Fibroblast of skin of scalp (primary cell): ENCODE measurements around the gene FBXL7.

Experiments
- DNase-seq: peaks from one replicate; pipeline ENCODE4 v3.0.0-alpha.2; 2013

The FBXL7 gene

GRCh38 chr5:15902066-15902465 is 402.1 kb downstream of the FBXL7 start:
- DNase-seq: no peak

DNA sequence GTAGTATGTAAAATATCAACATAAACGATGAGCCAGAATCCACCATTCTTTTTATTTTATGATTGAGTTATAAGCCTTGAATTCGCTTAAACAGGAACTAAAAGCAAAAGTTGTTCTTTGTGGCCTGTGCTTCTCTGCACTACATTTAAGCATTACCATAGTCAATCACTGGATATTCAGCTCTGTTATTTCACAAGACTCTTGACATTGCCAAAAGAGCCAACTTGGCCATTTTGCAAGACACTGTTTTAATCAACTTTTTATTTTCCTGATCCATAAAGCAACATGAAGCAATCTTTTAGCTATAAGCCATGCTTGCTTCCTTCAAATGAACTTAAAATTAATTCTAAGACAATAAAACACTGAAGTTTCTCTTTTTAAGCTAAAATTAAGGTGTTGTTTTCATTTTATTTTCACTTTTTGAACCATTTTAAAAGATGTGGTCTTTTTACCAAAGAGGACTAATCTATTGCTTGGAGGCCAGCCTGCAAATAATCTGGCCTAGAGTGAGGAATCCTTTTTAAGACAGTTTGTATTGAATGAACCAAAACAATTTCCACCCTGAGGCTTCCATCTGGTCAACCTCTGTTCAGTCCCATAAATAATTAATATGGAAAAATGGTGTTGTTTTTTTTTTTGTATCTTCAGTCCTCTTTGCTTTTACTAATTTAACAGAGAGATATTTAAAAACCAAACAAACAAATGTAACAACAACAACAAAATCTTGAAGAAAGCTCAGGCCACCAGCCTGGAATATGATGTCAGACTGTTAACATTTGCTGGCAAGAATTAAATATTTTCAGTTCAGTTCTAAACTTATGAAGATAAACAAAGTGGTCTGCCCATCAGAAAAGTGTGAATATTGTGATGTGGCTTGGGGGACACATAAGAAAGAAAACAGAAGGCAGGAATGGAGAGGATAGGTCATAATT is 405.2 kb downstream of the FBXL7 start:
- DNase-seq: no peak

GRCh38 chr5:15914638-15915037 is 414.7 kb downstream of the FBXL7 start:
- peak; percentile 43 for DNase-seq

- no peak for DNase-seq
Observed at GRCh38 chr5:15926586-15926985, 426.6 kb downstream of the FBXL7 start.

- no peak for DNase-seq
Observed at GRCh38 chr5:15927710-15928380, 427.9 kb downstream of the FBXL7 start.

- DNase-seq: peak; percentile 86
Observed at GRCh38 chr5:15929611-15930263, 429.8 kb downstream of the FBXL7 start.

DNA sequence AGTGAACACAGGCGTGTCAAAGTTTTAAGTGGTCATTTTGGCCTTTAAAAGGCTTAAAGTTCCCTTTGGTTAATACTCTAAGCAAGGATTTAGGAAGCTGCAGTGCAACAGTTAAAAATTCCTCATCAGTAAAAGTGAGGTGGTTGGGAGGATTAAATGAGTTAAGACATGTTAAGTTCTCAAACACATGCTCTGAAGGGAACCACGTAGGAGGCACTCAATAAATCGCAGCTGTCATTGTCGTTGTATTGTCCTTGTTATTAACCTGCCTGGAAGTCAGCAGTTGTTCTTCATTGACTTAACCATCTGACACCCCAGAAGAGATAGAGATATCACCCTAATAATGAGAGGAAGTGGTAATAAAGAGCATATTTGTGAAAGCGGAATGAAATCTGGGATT is 432.1 kb downstream of the FBXL7 start:
- DNase-seq: no peak

GRCh38 chr5:15933259-15934207 is 433.6 kb downstream of the FBXL7 start:
- no peak for DNase-seq

- no peak for DNase-seq
Observed at GRCh38 chr5:15936505-15937245, 436.7 kb downstream of the FBXL7 start.

- DNase-seq: no peak
Observed at GRCh38 chr5:15937708-15938107, 437.7 kb downstream of the FBXL7 start.

GRCh38 chr5:15938186-15938585 is 438.2 kb downstream of the FBXL7 start:
- no peak for DNase-seq

DNA sequence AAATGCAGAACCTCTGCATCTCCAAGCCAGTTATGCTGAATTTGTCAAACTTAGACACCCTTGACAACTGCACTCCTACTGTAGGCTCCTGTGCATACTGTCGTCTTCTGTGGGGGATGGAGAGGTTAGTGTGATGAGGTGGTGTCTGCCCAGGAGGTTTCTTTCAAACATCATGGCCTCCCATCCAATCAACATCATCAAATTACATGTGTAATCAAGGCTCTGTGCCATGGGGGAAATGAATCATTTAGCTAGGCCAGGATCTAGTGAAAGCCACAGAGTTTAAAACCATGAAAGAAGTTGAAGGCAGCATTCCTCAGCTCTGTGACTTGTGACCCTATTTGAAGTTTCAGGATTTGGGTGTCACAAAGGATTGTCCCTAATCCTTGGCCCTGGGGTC is 439.0 kb downstream of the FBXL7 start:
- peak; percentile 76 for DNase-seq

DNA sequence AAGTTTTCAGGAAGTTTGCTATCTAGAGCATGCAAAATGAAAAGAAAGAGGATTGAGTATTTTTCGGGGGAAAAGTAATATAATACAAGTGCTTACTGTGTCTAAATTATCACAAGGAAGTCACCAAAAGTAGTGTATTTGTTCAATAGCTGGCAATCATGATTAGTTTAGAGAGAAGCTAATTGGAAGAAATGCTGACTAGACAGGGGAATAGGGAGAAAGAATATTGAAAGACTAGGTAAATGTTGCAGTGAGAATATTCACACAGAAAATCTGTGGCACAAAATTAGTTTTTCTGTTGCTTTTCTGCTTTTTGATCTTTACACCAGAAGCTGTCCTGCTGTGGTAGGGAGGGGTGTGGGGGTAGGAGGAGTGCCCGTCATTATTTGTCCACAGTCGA is 440.9 kb downstream of the FBXL7 start:
- DNase-seq: no peak

DNA sequence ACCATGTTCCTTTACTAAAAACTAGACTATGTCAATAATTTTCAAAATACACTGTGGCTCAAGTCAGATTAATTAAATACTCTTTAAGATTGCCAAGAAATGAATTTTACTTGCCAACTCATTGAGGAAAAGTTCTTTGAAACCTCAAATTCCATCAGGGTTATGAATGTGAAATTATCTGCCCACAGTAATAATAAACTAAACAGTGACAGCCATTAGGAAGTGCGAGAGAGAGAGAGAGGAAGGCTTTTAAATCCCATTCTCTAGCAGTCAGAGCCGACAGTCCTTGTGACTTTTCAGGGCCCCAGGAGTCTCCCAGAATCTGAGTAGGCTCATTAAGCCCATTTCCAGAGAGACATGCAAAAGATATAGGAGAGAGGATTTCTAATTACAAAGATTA is 443.5 kb downstream of the FBXL7 start:
- DNase-seq: peak; percentile 76

- peak; percentile 38 for DNase-seq
Observed at GRCh38 chr5:15946026-15946425, 446.0 kb downstream of the FBXL7 start.

DNA sequence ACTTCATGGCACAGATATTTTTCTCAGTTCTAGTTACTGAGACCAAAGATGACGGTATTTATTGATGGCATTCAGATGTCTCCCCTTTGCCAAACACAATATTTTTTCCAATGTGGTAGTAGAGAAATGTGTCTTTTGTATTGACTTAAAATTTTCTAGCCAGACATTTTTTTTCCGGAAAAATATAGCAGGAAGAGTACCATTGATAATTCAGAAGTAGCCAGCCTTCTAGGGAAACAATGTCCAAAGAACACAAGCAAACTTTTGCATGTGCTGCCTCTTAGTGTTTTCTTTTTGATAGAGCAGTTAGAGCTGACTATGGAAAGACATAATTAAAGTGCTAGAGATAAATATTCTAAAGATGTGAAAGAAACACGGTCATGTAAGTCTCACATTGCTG is 448.2 kb downstream of the FBXL7 start:
- DNase-seq: no peak

DNA sequence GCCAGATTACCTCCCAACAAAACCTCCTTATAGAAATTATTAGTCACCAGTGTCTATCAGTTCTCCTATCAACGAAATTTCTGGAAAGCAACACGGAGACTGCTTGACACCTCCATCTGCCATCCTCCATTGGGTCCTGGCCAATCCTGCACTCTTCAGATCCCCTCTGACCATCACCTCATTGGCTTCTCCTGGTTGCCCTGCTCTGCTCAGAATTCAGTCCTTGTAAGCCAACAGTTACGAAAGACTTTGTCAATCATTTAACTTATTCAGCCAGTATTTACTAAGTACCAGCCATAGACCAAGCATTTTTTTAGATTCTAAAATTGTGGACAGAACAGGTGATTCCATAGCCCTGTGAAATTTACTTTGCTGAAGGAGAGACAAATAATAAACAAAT is 451.1 kb downstream of the FBXL7 start:
- DNase-seq: no peak

DNA sequence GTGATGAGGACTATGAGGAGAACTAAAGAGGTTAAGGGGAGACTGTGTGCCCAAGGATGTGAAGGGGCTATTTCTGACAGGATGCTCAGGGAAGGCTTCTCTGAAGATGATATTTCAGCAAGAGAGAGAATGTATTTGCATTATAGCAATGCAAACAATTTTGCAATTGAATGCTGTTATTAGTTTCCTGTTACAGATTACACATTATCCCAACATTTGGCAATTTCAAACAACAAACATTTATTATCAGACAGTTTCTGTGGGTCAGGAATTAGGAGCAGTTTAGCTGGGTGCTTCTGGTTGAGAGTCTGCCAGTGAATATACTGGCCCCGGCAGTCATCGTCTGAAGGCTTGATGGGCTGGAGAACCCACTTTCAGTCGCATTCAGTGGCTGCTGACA is 451.6 kb downstream of the FBXL7 start:
- no peak for DNase-seq

DNA sequence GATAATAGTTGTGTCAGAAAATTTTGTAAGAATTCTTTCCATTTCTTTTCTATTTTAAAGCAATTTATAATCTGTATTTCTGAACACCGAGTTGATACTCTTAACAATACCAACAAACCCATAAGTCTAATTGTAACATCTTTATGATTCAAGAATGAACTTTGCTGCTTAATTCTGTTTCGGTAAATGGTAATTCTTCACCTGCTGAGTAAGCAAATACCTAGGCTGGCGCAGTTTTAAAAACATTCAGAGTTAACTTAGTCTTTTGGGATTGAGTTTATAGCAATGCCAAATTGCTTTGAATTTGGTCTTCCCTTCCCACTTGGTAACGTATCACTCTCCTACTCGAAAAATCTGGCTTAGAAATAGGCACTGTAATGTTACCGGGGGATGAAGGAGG is 456.6 kb downstream of the FBXL7 start:
- DNase-seq: no peak

GRCh38 chr5:15957124-15957523 is 457.1 kb downstream of the FBXL7 start:
- DNase-seq: no peak

- no peak for DNase-seq
Observed at GRCh38 chr5:15959370-15960164, 459.6 kb downstream of the FBXL7 start.
